Activated CD4-positive, alpha-beta T cell treated with anti-CD3 and anti-CD28 coated beads, Interleukin-2, amount 10 ng/mL, durations not matched to agents 24 days and 14 days (primary cell): Measurements from ENCODE around the gene KRT7. TPM values are rescaled to one million over a fixed set of nuclear protein-coding genes. Genes with fewer than 3 reads are reported as not detected.

ENCODE experiments used
- DNase-seq: peaks from one replicate; pipeline ENCODE4 v3.0.0; 2022
- H3K27ac Mint-ChIP-seq: one replicate; pipeline ENCODE4 v1.8.0; 2022; ENCODE audit warnings: mild to moderate bottlenecking, mixed read lengths
- H3K27me3 Mint-ChIP-seq: one replicate; pipeline ENCODE4 v1.8.0; 2022; ENCODE audit warnings: mixed read lengths
- H3K36me3 Mint-ChIP-seq: one replicate; pipeline ENCODE4 v1.8.0; 2022; ENCODE audit warnings: low read depth, mild to moderate bottlenecking, mixed read lengths
- H3K4me1 Mint-ChIP-seq: one replicate; pipeline ENCODE4 v1.8.0; 2021; ENCODE audit warnings: mixed read lengths
- H3K4me3 Mint-ChIP-seq: one replicate; pipeline ENCODE4 v1.8.0; 2022; ENCODE audit warnings: mild to moderate bottlenecking, moderate library complexity, mixed read lengths
- H3K9me3 Mint-ChIP-seq: one replicate; pipeline ENCODE4 v1.8.0; 2021; ENCODE audit warnings: mixed read lengths
- intact Hi-C: fragments of 100-400 bp; cut with micrococcal nuclease; formaldehyde crosslinking; loops from one replicate; pipeline ENCODE4 v1.15.1; 2023
- total RNA-seq: library from RNA; stranded (reverse); gene quantifications from 2 replicates; pipeline ENCODE4 v1.2.3, GENCODE V29; 2022

KRT7 gene
- total RNA-seq, 1 donor from 2014 or later: 12.3 TPM

- Mint-ChIP-seq H3K27ac (no peak overlapping the region), H3K4me1 (peaks cover 4% of the 10 kb centered on the region), H3K9me3 (no peaks in the 10 kb centered on the region), H3K36me3 (no peaks in the 10 kb centered on the region), H3K4me3 (no peak overlapping the region), H3K27me3 (peaks cover 4% of the 10 kb centered on the region)
- intact Hi-C loops: no loop called here
- DNase-seq: no peak
Measured at GRCh38 chr12:52193532-52193931, 39.5 kb upstream of the KRT7 start.

DNA sequence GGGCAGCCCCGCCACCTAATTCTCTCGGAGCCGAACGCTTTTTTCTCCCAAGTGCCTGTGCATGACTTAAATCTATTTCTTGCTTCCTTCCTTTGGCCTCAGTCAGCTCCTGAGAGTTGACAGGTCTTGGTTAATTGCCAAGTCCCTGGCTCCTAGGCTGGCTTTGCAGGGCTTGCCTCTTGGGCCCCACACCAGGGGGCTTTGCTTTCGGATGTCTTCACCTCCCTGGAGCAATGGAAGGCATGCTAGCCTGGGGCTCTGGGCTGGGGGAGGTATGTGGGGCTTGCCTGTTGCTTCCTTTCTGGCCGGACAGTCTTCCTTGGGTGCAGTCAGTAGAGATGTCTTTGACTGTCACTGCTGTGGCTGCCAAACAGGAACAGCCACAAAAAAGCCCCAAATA is 39.1 kb upstream of the KRT7 start:
- Mint-ChIP-seq H3K4me1 (peaks cover 4% of the 10 kb centered on the region), H3K36me3 (no peaks in the 10 kb centered on the region), H3K27ac (no peak overlapping the region), H3K27me3 (peaks cover 4% of the 10 kb centered on the region), H3K4me3 (no peak overlapping the region), H3K9me3 (no peaks in the 10 kb centered on the region)
- DNase-seq: no peak
- intact Hi-C loops: no loop called here

- Mint-ChIP-seq H3K27me3 (peaks cover 4% of the 10 kb centered on the region), H3K4me1 (peaks cover 4% of the 10 kb centered on the region), H3K4me3 (no peak overlapping the region), H3K27ac (no peak overlapping the region), H3K9me3 (no peaks in the 10 kb centered on the region), H3K36me3 (no peaks in the 10 kb centered on the region)
- no peak for DNase-seq
- intact Hi-C loops: no loop called here
Measured at GRCh38 chr12:52195065-52195730, 37.8 kb upstream of the KRT7 start.

GRCh38 chr12:52197371-52198231 is 35.4 kb upstream of the KRT7 start:
- no peaks in the 10 kb centered on the region for H3K36me3 Mint-ChIP-seq
- DNase-seq: no peak
- intact Hi-C loops: no loop called here
- peaks cover 4% of the 10 kb centered on the region for H3K4me1 Mint-ChIP-seq
- no peak overlapping the region for H3K4me3 Mint-ChIP-seq
- H3K27me3 Mint-ChIP-seq: peaks cover 8% of the 10 kb centered on the region
- H3K27ac Mint-ChIP-seq: no peak overlapping the region
- no peaks in the 10 kb centered on the region for H3K9me3 Mint-ChIP-seq

GRCh38 chr12:52198454-52199215 is 34.4 kb upstream of the KRT7 start:
- Mint-ChIP-seq H3K36me3 (no peaks in the 10 kb centered on the region), H3K4me3 (no peak overlapping the region), H3K27me3 (peaks cover 14% of the 10 kb centered on the region), H3K4me1 (peaks cover 11% of the 10 kb centered on the region), H3K9me3 (no peaks in the 10 kb centered on the region), H3K27ac (no peak overlapping the region)
- no peak for DNase-seq
- intact Hi-C loops: no loop called here

DNA sequence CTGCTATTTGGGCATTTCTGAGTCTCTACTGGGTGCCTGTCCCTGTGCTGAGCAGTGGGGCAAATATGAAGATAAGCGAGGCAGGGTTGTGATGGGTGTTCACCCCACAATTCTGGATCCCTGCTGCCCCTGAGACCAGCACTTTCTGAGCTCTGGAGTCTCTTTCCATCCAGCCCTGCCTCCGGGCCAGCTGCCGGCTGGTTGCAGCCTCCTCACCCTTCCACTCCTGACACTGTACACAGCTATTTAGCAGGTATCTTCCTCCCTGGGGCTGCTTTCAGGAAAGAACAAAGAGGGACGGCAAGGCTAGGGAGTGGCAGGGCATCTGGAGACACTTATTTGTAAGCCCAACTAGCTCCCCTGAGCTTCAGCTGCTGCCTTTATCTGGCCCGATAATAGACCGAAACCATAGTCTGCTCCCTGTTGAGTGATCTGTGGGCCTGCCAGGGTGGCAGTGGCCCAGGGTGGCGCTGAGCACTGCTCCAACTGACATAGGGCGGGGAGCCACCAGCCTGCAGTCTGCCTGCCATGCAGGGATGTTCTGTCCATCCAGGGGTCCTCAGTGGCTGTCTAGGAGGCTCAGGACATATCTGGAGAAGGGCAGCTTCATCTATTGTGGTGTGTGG is 33.6 kb upstream of the KRT7 start:
- H3K4me1 Mint-ChIP-seq: peaks cover 11% of the 10 kb centered on the region
- peaks cover 14% of the 10 kb centered on the region for H3K27me3 Mint-ChIP-seq
- no peak overlapping the region for H3K4me3 Mint-ChIP-seq
- DNase-seq: no peak
- H3K9me3 Mint-ChIP-seq: no peaks in the 10 kb centered on the region
- no peak overlapping the region for H3K27ac Mint-ChIP-seq
- intact Hi-C loops: no loop called here
- H3K36me3 Mint-ChIP-seq: no peaks in the 10 kb centered on the region

DNA sequence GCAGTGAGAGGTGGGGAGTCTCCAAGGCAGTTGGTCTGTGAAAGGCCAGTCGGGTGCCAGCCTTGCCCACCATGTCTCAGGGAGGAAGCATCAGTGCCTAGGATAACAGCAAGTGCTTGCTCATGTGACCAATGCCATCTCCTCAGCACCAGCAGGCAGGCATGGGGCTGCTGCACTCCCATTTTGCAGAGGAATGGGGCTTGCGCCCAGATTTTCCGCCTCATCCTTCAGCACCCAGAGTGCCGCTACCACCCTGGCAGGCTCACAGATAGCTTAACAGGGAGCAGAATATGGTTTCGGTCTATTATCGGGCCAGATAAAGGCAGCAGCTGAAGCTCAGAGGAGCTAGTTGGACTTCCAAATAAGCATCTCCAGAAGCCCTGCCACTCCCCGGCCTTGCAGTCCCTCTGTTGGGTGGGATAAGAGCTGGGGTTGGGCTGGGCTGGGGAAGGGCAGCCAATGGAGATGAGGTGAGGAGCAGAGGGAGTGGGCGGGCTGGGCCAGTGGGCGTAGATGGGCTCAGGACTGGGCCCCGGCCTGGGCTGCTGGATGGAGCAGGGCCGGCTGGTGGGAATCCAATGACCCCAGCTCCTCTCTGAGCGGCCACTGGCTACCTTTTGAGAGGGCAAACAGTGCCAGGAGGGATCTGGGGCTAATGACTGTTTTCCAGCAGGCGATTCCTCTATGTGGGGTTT is 32.8 kb upstream of the KRT7 start:
- no peaks in the 10 kb centered on the region for H3K36me3 Mint-ChIP-seq
- no peak overlapping the region for H3K4me3 Mint-ChIP-seq
- DNase-seq: no peak
- H3K9me3 Mint-ChIP-seq: no peaks in the 10 kb centered on the region
- H3K27me3 Mint-ChIP-seq: peaks cover 11% of the 10 kb centered on the region
- no peak overlapping the region for H3K27ac Mint-ChIP-seq
- peaks cover 9% of the 10 kb centered on the region for H3K4me1 Mint-ChIP-seq
- intact Hi-C loops: no loop called here

- Mint-ChIP-seq H3K9me3 (no peaks in the 10 kb centered on the region), H3K27me3 (peaks cover 11% of the 10 kb centered on the region)
Measured at GRCh38 chr12:52200781-52201450, 32.1 kb upstream of the KRT7 start.

DNA sequence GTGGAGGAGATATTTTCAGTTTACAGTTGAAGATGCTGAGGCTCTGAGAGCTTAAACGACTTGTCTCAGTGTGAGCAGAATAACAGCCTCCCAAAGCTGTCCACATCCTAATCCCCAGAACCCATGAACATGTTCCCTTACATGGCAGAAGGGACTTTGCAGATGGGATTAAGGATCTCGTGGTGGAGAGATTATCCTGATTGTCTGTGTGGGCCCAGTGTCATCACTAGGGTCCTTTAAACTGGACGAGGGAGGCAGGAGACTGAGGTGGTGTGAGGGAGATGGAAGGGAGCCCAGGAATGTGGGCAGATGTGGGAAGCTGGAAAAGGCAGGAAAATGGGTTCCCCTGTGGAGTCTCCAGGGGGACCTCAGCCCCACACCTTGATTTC is 31.6 kb upstream of the KRT7 start:
- intact Hi-C loops: no loop called here
- Mint-ChIP-seq H3K4me1 (peaks cover 7% of the 10 kb centered on the region), H3K4me3 (no peak overlapping the region), H3K27ac (no peak overlapping the region), H3K9me3 (no peaks in the 10 kb centered on the region), H3K36me3 (no peaks in the 10 kb centered on the region), H3K27me3 (peaks cover 11% of the 10 kb centered on the region)
- no peak for DNase-seq

More at GRCh38 chr12:52200781-52201450, 32.1 kb upstream of the KRT7 start:
- Mint-ChIP-seq H3K4me1 (peaks cover 7% of the 10 kb centered on the region), H3K27ac (no peak overlapping the region), H3K4me3 (no peak overlapping the region), H3K36me3 (no peaks in the 10 kb centered on the region)
- intact Hi-C loops: no loop called here
- DNase-seq: no peak

GRCh38 chr12:52202361-52203078 is 30.5 kb upstream of the KRT7 start:
- H3K27me3 Mint-ChIP-seq: peaks cover 13% of the 10 kb centered on the region
- intact Hi-C loops: no loop called here
- no peak for DNase-seq
- peaks cover 7% of the 10 kb centered on the region for H3K4me1 Mint-ChIP-seq
- no peak overlapping the region for H3K4me3 Mint-ChIP-seq
- peak overlapping the region; percentile 15 for H3K27ac Mint-ChIP-seq
- H3K36me3 Mint-ChIP-seq: no peaks in the 10 kb centered on the region
- H3K9me3 Mint-ChIP-seq: no peaks in the 10 kb centered on the region

- Mint-ChIP-seq H3K27ac (peak overlapping the region; percentile 15), H3K4me3 (no peak overlapping the region), H3K9me3 (no peaks in the 10 kb centered on the region), H3K4me1 (peaks cover 7% of the 10 kb centered on the region), H3K27me3 (peaks cover 13% of the 10 kb centered on the region), H3K36me3 (no peaks in the 10 kb centered on the region)
- no peak for DNase-seq
- intact Hi-C loops: no loop called here
Measured at GRCh38 chr12:52203079-52203921, 29.7 kb upstream of the KRT7 start.
